ENCODE data around the gene ACAN.

- no peak for TF ChIP-seq CTCF (IDR thresholded peaks at IDR 0.05)
- TF ChIP-seq POLR2A (IDR thresholded peaks at IDR 0.05): no peak
These were observed 79.5 kb downstream of the ACAN start for GRCh38 chr15:88882785-88883184.
